Measurements from ENCODE around the gene FALEC. TPM values are rescaled to one million over a fixed set of nuclear protein-coding genes. Genes with fewer than 3 reads are reported as not detected.

The FALEC gene
- total and polyA plus RNA-seq, 3 experiments from 2014 or later: not detected

GRCh38 chr1:150537732-150538684 lies 22.5 kb downstream of the FALEC start:
- Histone ChIP-seq H3K27me3 (ENCODE audit: insufficient read depth, low read length, poor library complexity, severe bottlenecking) (no peaks in the 10 kb centered on the region), H3K36me3 (ENCODE audit: insufficient read depth, low read length) (no peaks in the 10 kb centered on the region), H3K4me1 (ENCODE audit: insufficient read depth, low read length) (no peaks in the 10 kb centered on the region), H3K9me3 (ENCODE audit: low read length) (no peaks in the 10 kb centered on the region), H3K27ac (ENCODE audit: low read depth, low read length) (no peak overlapping the region), H3K4me3 (ENCODE audit: low read length) (no peak overlapping the region)
- ChIA-PET POLR2A (no interaction called here), CTCF (interaction anchor here (1.4 kb wide), 1 partner anchor 458 kb away, joined by 5 read pairs; no protein-coding TSS in a partner anchor)
- DNase-seq: no peak
- H3K27ac Mint-ChIP-seq: peak overlapping the region in 1 of 8 donors; percentile 91
- peaks cover 10 to 14% of the 10 kb centered on the region in 2 donors for H3K27me3 Mint-ChIP-seq
- H3K36me3 Mint-ChIP-seq: peaks cover 0 to 1% (median 0%) of the 10 kb centered on the region in 3 donors
- H3K4me3 Mint-ChIP-seq: no peak overlapping the region
- no peaks in the 10 kb centered on the region for H3K4me1 Mint-ChIP-seq
- H3K9me3 Mint-ChIP-seq: no peaks in the 10 kb centered on the region

DNA sequence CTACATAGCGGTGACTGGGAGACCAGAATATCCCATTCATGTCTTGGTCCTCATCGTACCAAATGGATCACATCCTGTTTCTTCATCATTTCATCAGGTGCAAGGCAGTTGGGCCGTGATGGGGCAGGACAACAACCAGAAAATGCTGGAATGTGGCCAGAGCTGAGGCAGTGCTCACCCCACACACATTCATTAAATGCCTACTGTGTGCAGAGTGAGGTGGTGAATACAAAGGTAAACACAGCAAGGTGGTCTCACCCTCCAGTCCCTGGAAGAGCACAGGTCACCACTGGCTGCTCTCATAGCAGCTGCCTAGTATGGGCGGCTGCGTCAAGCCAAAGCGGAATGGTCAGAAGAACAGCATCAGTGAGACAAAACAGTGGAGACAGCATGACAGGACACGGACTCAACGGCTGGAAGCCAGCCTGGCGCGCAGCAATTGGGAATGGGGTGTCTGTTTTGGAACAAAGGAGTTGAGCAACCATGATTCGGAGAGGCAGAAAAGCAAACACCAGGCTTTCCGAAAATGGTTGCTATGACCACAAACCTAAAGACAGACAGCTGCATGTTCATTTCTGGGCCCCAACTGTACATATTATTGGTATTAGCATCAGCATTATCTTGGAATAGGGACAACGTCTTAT lies 28.1 kb downstream of the FALEC start:
- H3K27ac Mint-ChIP-seq: no peak overlapping the region
- POLR2A ChIA-PET: no interaction called here
- no peak overlapping the region for H3K4me3 ChIP-seq (ENCODE audit: low read length)

GRCh38 chr1:150544204-150544603 lies 28.7 kb downstream of the FALEC start:
- Mint-ChIP-seq H3K36me3 (no peaks in the 10 kb centered on the region), H3K4me1 (peaks cover 4 to 5% (median 4%) of the 10 kb centered on the region in 3 donors), H3K9me3 (no peaks in the 10 kb centered on the region), H3K4me3 (no peak overlapping the region), H3K27me3 (peaks cover 26 to 33% of the 10 kb centered on the region in 2 donors), H3K27ac (no peak overlapping the region)
- no peak for DNase-seq
- Histone ChIP-seq H3K4me3 (ENCODE audit: low read length) (no peak overlapping the region), H3K27ac (ENCODE audit: low read depth, low read length) (no peak overlapping the region), H3K36me3 (ENCODE audit: insufficient read depth, low read length) (no peaks in the 10 kb centered on the region), H3K27me3 (ENCODE audit: insufficient read depth, low read length, poor library complexity, severe bottlenecking) (no peaks in the 10 kb centered on the region), H3K9me3 (ENCODE audit: low read length) (no peaks in the 10 kb centered on the region), H3K4me1 (ENCODE audit: insufficient read depth, low read length) (peaks cover 4% of the 10 kb centered on the region)
- CTCF ChIA-PET: interaction anchor here (0.6 to 1.2 kb wide), 2 partner anchors 16 to 707 kb away, joined by 4 to 6 read pairs; no protein-coding TSS in a partner anchor
- POLR2A ChIA-PET: no interaction called here

More for the DNA sequence above, 28.1 kb downstream of the FALEC start:
- Histone ChIP-seq H3K27ac (ENCODE audit: low read depth, low read length) (no peak overlapping the region), H3K4me1 (ENCODE audit: insufficient read depth, low read length) (peaks cover 3% of the 10 kb centered on the region), H3K9me3 (ENCODE audit: low read length) (no peaks in the 10 kb centered on the region), H3K36me3 (ENCODE audit: insufficient read depth, low read length) (no peaks in the 10 kb centered on the region), H3K27me3 (ENCODE audit: insufficient read depth, low read length, poor library complexity, severe bottlenecking) (no peaks in the 10 kb centered on the region)
- CTCF ChIA-PET: interaction anchor here (0.6 to 1.2 kb wide), 3 partner anchors 11 to 707 kb away, joined by 4 to 6 read pairs (median 4); no protein-coding TSS in a partner anchor
- peaks cover 27 to 36% of the 10 kb centered on the region in 2 donors for H3K27me3 Mint-ChIP-seq
- no peaks in the 10 kb centered on the region for H3K9me3 Mint-ChIP-seq
- H3K4me1 Mint-ChIP-seq: peaks cover 4% of the 10 kb centered on the region in 3 donors
- no peaks in the 10 kb centered on the region for H3K36me3 Mint-ChIP-seq
- DNase-seq: no peak
- no peak overlapping the region for H3K4me3 Mint-ChIP-seq

- Histone ChIP-seq H3K9me3 (ENCODE audit: low read length) (no peaks in the 10 kb centered on the region), H3K27me3 (ENCODE audit: insufficient read depth, low read length, poor library complexity, severe bottlenecking) (no peaks in the 10 kb centered on the region), H3K4me1 (ENCODE audit: insufficient read depth, low read length) (peaks cover 4% of the 10 kb centered on the region), H3K36me3 (ENCODE audit: insufficient read depth, low read length) (no peaks in the 10 kb centered on the region), H3K27ac (ENCODE audit: low read depth, low read length) (peak overlapping the region; percentile 51), H3K4me3 (ENCODE audit: low read length) (no peak overlapping the region)
- Mint-ChIP-seq H3K27ac (no peak overlapping the region), H3K4me1 (peaks cover 4 to 12% (median 7%) of the 10 kb centered on the region in 3 donors), H3K27me3 (peaks cover 26 to 38% of the 10 kb centered on the region in 2 donors), H3K4me3 (no peak overlapping the region), H3K36me3 (no peaks in the 10 kb centered on the region), H3K9me3 (no peaks in the 10 kb centered on the region)
- no peak for DNase-seq
- ChIA-PET CTCF (interaction anchor here (0.7 kb wide), 1 partner anchor 75 kb away, joined by 3 read pairs; no protein-coding TSS in a partner anchor), POLR2A (no interaction called here)
Observed at GRCh38 chr1:150545486-150546032, 30.0 kb downstream of the FALEC start.

- no peaks in the 10 kb centered on the region for H3K36me3 ChIP-seq (ENCODE audit: insufficient read depth, low read length)
- Mint-ChIP-seq H3K9me3 (no peaks in the 10 kb centered on the region), H3K36me3 (no peaks in the 10 kb centered on the region), H3K27me3 (peaks cover 29 to 38% of the 10 kb centered on the region in 2 donors), H3K27ac (peak overlapping the region in 1 of 8 donors; percentile 71), H3K4me3 (no peak overlapping the region), H3K4me1 (peaks cover 9 to 20% (median 10%) of the 10 kb centered on the region in 3 donors)
- ChIA-PET POLR2A (no interaction called here), CTCF (interaction anchor here (0.6 kb wide), 1 partner anchor 43 kb away, joined by 3 read pairs; no protein-coding TSS in a partner anchor)
- H3K27me3 ChIP-seq (ENCODE audit: insufficient read depth, low read length, poor library complexity, severe bottlenecking): no peaks in the 10 kb centered on the region
- no peak overlapping the region for H3K4me3 ChIP-seq (ENCODE audit: low read length)
- H3K27ac ChIP-seq (ENCODE audit: low read depth, low read length): no peak overlapping the region
- DNase-seq: no peak
- no peaks in the 10 kb centered on the region for H3K9me3 ChIP-seq (ENCODE audit: low read length)
- H3K4me1 ChIP-seq (ENCODE audit: insufficient read depth, low read length): peaks cover 7% of the 10 kb centered on the region
Observed at GRCh38 chr1:150546294-150546937, 30.9 kb downstream of the FALEC start.

- ChIA-PET CTCF (interaction anchor here (0.8 to 4.5 kb wide), 3 partner anchors 12 to 32 kb away, joined by 3 to 40 read pairs (median 5); no protein-coding TSS in a partner anchor), POLR2A (interaction anchor here (0.7 to 3.7 kb wide), 5 partner anchors 13 to 643 kb away, joined by 3 to 15 read pairs (median 4); no protein-coding TSS in a partner anchor)
Observed at GRCh38 chr1:150548324-150548631, 32.7 kb downstream of the FALEC start.

More at GRCh38 chr1:150548324-150548631, 32.7 kb downstream of the FALEC start:
- Mint-ChIP-seq H3K27me3 (peaks cover 24 to 32% of the 10 kb centered on the region in 2 donors), H3K9me3 (no peaks in the 10 kb centered on the region), H3K36me3 (no peaks in the 10 kb centered on the region), H3K27ac (peak overlapping the region in 2 of 8 donors; percentile 29 to 78), H3K4me3 (peak overlapping the region; percentile 76 to 92 (median 81)), H3K4me1 (peaks cover 11 to 31% (median 14%) of the 10 kb centered on the region in 3 donors)
- Histone ChIP-seq H3K4me1 (ENCODE audit: insufficient read depth, low read length) (peaks cover 7% of the 10 kb centered on the region), H3K4me3 (ENCODE audit: low read length) (peak overlapping the region; percentile 56), H3K9me3 (ENCODE audit: low read length) (no peaks in the 10 kb centered on the region), H3K27ac (ENCODE audit: low read depth, low read length) (peak overlapping the region; percentile 51), H3K27me3 (ENCODE audit: insufficient read depth, low read length, poor library complexity, severe bottlenecking) (no peaks in the 10 kb centered on the region), H3K36me3 (ENCODE audit: insufficient read depth, low read length) (no peaks in the 10 kb centered on the region)
- DNase-seq: no peak
